Stimulated activated CD8-positive, alpha-beta memory T cell treated with anti-CD3 and anti-CD28 coated beads, Interleukin-4, amount 100 ng/mL, for 48 hours (primary cell): ENCODE data around the gene RRP36.
"Not testable (repeated sequence)": the region's sequence is repeated elsewhere in the genome, so short reads cannot be mapped to it uniquely, and the experiment has no call there.

Source experiments
- DNase-seq: peaks from one replicate; pipeline ENCODE4 v3.0.0-alpha.2; 2020

Gene RRP36

GRCh38 chr6:43038727-43039126 is 17.3 kb downstream of the RRP36 start:
- DNase-seq, result no peak

GRCh38 chr6:43040542-43041257 is 19.3 kb downstream of the RRP36 start:
- DNase-seq, result no peak

GRCh38 chr6:43041475-43041874 is 20.1 kb downstream of the RRP36 start:
- not testable (repeated sequence) for DNase-seq

- DNase-seq, result no peak
Measured at GRCh38 chr6:43043310-43043709, 21.9 kb downstream of the RRP36 start.

- no peak for DNase-seq
Measured at GRCh38 chr6:43045371-43045930, 24.0 kb downstream of the RRP36 start.

- no peak for DNase-seq
Measured at GRCh38 chr6:43047998-43048397, 26.6 kb downstream of the RRP36 start.

- no peak for DNase-seq
Measured at GRCh38 chr6:43050981-43051380, 29.6 kb downstream of the RRP36 start.

GRCh38 chr6:43052225-43052841 is 30.9 kb downstream of the RRP36 start:
- DNase-seq, result no peak

- DNase-seq, result peak; percentile 46
Measured at GRCh38 chr6:43052842-43053544, 31.6 kb downstream of the RRP36 start.

- DNase-seq, result peak; percentile 93
Measured at GRCh38 chr6:43053545-43054205, 32.3 kb downstream of the RRP36 start, which contains the start of gene CUL7. Gene CUL7, minus strand, starts transcription at chr6:43053851. Its CDS starts 1,063 bp downstream, at chr6:43052788.

- DNase-seq, result no peak
Measured at GRCh38 chr6:43054206-43054943, 33.0 kb downstream of the RRP36 start.

GRCh38 chr6:43055966-43056365 is 34.5 kb downstream of the RRP36 start:
- DNase-seq, result no peak

- no peak for DNase-seq
Measured at GRCh38 chr6:43058531-43058930, 37.1 kb downstream of the RRP36 start.

GRCh38 chr6:43059168-43060033 is 38.0 kb downstream of the RRP36 start, which contains the start of the genes KLC4 and MRPL2:
Gene KLC4, plus strand, starts transcription at chr6:43059631. Its CDS starts 1,705 bp downstream, at chr6:43061336.
Gene MRPL2, minus strand, starts transcription at chr6:43059434. Its CDS starts 53 bp downstream, at chr6:43059381.
- DNase-seq, result peak; percentile 99

GRCh38 chr6:43060034-43060754 is 38.8 kb downstream of the RRP36 start:
- DNase-seq, result no peak

GRCh38 chr6:43060755-43061633 is 39.6 kb downstream of the RRP36 start:
- DNase-seq, result no peak

- no peak for DNase-seq
Measured at GRCh38 chr6:43061861-43062260, 40.4 kb downstream of the RRP36 start.

GRCh38 chr6:43062818-43063217 is 41.4 kb downstream of the RRP36 start:
- DNase-seq, result no peak

GRCh38 chr6:43070028-43070632 is 48.7 kb downstream of the RRP36 start:
- no peak for DNase-seq
